PFSK-1 (cell line): Measurements from ENCODE around the gene DAZ1. TPM values are rescaled to one million over a fixed set of nuclear protein-coding genes. Genes with fewer than 3 reads are reported as not detected.
"Not testable (repeated sequence)": the region's sequence is repeated elsewhere in the genome, so short reads cannot be mapped to it uniquely, and the experiment has no call there.

Source experiments
- POLR2AphosphoS5 ChIP-seq: IDR thresholded peaks from 2 replicates; pipeline ENCODE4 v1.6.1; 2012; ENCODE audit warnings: low read depth, mild to moderate bottlenecking, control low read depth, low read length, moderate library complexity
- SIN3A ChIP-seq: IDR thresholded peaks from 2 replicates; pipeline ENCODE4 v1.6.1; 2012; ENCODE audit warnings: mild to moderate bottlenecking, low read length, moderate library complexity, borderline replicate concordance; ENCODE audit not compliant: insufficient read depth
- TAF1 ChIP-seq: IDR thresholded peaks from 2 replicates; pipeline ENCODE4 v1.6.1; 2012; ENCODE audit warnings: low read length, control low read depth, borderline replicate concordance; ENCODE audit not compliant: insufficient read depth
- polyA plus RNA-seq: library from polyadenylated mRNA; unstranded; fragments of >200 nt; gene quantifications from one replicate; pipeline ENCODE4 v1.2.1, GENCODE V29; 2012; ENCODE audit warnings: low read depth, missing spikeins; ENCODE audit not compliant: insufficient read length
- TF ChIP-seq, protein P1 (sequence below), 2 experiments: IDR thresholded peaks; 2 replicates each; pipeline versions ENCODE4 v1.6.1 to v1.8.0; 2011 to 2012; ENCODE audit warnings: low read depth in 2 of 2, low read length in 2 of 2, control low read depth in 1 of 2, inconsistent platforms in 1 of 2, mild to moderate bottlenecking in 1 of 2, moderate library complexity in 1 of 2; ENCODE audit not compliant: insufficient read depth in 1 of 2

DAZ1 gene, protein sequence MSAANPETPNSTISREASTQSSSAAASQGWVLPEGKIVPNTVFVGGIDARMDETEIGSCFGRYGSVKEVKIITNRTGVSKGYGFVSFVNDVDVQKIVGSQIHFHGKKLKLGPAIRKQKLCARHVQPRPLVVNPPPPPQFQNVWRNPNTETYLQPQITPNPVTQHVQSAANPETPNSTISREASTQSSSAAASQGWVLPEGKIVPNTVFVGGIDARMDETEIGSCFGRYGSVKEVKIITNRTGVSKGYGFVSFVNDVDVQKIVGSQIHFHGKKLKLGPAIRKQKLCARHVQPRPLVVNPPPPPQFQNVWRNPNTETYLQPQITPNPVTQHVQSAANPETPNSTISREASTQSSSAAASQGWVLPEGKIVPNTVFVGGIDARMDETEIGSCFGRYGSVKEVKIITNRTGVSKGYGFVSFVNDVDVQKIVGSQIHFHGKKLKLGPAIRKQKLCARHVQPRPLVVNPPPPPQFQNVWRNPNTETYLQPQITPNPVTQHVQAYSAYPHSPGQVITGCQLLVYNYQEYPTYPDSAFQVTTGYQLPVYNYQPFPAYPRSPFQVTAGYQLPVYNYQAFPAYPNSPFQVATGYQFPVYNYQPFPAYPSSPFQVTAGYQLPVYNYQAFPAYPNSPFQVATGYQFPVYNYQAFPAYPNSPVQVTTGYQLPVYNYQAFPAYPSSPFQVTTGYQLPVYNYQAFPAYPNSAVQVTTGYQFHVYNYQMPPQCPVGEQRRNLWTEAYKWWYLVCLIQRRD
- polyA plus RNA-seq: not detected

DNA sequence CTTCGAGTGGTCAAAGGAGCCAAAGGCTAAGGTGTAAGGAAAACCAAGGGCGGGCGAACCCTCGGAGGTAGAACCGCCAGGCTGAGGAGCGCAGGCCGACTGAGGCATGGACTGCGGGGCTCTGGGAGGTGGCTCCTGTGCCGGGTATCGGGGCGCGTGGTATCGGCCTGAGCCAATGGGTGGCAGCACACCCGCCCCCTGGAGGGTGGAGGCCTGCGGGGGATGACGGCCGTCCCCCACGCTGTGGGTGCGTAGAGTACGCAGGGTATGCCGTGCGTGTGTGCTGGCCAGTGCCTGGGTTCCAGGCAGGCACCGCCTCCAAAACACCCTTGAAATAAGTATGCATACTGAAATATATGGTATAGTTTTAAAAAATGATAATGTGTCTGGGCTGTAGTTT, at the start of gene DAZ1:
Gene DAZ1 (minus strand): TSS at position 101 of the 400 bp plus-strand sequence. CDS start 208 bp downstream, outside the sequence.
- TF ChIP-seq SIN3A, POLR2AphosphoS5: not testable (repeated sequence)
- TF ChIP-seq, protein P1, sequence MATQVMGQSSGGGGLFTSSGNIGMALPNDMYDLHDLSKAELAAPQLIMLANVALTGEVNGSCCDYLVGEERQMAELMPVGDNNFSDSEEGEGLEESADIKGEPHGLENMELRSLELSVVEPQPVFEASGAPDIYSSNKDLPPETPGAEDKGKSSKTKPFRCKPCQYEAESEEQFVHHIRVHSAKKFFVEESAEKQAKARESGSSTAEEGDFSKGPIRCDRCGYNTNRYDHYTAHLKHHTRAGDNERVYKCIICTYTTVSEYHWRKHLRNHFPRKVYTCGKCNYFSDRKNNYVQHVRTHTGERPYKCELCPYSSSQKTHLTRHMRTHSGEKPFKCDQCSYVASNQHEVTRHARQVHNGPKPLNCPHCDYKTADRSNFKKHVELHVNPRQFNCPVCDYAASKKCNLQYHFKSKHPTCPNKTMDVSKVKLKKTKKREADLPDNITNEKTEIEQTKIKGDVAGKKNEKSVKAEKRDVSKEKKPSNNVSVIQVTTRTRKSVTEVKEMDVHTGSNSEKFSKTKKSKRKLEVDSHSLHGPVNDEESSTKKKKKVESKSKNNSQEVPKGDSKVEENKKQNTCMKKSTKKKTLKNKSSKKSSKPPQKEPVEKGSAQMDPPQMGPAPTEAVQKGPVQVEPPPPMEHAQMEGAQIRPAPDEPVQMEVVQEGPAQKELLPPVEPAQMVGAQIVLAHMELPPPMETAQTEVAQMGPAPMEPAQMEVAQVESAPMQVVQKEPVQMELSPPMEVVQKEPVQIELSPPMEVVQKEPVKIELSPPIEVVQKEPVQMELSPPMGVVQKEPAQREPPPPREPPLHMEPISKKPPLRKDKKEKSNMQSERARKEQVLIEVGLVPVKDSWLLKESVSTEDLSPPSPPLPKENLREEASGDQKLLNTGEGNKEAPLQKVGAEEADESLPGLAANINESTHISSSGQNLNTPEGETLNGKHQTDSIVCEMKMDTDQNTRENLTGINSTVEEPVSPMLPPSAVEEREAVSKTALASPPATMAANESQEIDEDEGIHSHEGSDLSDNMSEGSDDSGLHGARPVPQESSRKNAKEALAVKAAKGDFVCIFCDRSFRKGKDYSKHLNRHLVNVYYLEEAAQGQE (IDR thresholded peaks at IDR 0.05; ENCODE audit: insufficient read depth in 1 of 2, low read depth in 2 of 2, low read length in 2 of 2): not testable (repeated sequence)

DNA sequence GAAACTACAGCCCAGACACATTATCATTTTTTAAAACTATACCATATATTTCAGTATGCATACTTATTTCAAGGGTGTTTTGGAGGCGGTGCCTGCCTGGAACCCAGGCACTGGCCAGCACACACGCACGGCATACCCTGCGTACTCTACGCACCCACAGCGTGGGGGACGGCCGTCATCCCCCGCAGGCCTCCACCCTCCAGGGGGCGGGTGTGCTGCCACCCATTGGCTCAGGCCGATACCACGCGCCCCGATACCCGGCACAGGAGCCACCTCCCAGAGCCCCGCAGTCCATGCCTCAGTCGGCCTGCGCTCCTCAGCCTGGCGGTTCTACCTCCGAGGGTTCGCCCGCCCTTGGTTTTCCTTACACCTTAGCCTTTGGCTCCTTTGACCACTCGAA, 20.4 kb upstream of the DAZ1 start, which contains the start of gene DAZ2:
Gene DAZ2 (plus strand): TSS at position 301 of the 400 bp plus-strand sequence. CDS start 208 bp downstream, outside the sequence.
- TF ChIP-seq TAF1, POLR2AphosphoS5: not testable (repeated sequence)
- TF ChIP-seq, protein P1 (IDR thresholded peaks at IDR 0.05; ENCODE audit: insufficient read depth in 1 of 2, low read depth in 2 of 2, low read length in 2 of 2): not testable (repeated sequence)
